Measurements from ENCODE around the gene GLB1L.

- no peak for TF ChIP-seq POLR2A (IDR thresholded peaks at IDR 0.05)
- TF ChIP-seq, protein P1, sequence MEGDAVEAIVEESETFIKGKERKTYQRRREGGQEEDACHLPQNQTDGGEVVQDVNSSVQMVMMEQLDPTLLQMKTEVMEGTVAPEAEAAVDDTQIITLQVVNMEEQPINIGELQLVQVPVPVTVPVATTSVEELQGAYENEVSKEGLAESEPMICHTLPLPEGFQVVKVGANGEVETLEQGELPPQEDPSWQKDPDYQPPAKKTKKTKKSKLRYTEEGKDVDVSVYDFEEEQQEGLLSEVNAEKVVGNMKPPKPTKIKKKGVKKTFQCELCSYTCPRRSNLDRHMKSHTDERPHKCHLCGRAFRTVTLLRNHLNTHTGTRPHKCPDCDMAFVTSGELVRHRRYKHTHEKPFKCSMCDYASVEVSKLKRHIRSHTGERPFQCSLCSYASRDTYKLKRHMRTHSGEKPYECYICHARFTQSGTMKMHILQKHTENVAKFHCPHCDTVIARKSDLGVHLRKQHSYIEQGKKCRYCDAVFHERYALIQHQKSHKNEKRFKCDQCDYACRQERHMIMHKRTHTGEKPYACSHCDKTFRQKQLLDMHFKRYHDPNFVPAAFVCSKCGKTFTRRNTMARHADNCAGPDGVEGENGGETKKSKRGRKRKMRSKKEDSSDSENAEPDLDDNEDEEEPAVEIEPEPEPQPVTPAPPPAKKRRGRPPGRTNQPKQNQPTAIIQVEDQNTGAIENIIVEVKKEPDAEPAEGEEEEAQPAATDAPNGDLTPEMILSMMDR (IDR thresholded peaks at IDR 0.05): no peak
- no peak for TF ChIP-seq POLR2AphosphoS5 (IDR thresholded peaks at IDR 0.05)
Observed at GRCh38 chr2:219266886-219267285, 21.6 kb upstream of the GLB1L start.

Data from transverse colon (tissue), 4 donors.